Parathyroid adenoma (tissue), 2 donors: Measurements from ENCODE around the gene PAPSS1.

Source experiments
- H2AFZ ChIP-seq: fragments of 300-600 bp; sonication (generic); one replicate; pipeline ENCODE4 v1.7.0; 2017; ENCODE audit warnings: antibody characterized with exemption, mild to moderate bottlenecking
- H3K27ac ChIP-seq: fragments of 300-600 bp; sonication (generic); one replicate; pipeline ENCODE4 v1.7.0; 2017
- H3K27me3 ChIP-seq: fragments of 300-600 bp; sonication (generic); one replicate; pipeline ENCODE4 v1.7.0; 2017; ENCODE audit warnings: low read length; ENCODE audit not compliant: control insufficient read depth, insufficient read depth
- H3K36me3 ChIP-seq: fragments of 300-600 bp; sonication (generic); one replicate; pipeline ENCODE4 v1.7.0; 2017; ENCODE audit warnings: low read length; ENCODE audit not compliant: control insufficient read depth, insufficient read depth
- H3K4me1 ChIP-seq: fragments of 300-600 bp; sonication (generic); one replicate; pipeline ENCODE4 v1.7.0; 2017; ENCODE audit warnings: control low read depth
- H3K4me2 ChIP-seq: fragments of 300-600 bp; sonication (generic); one replicate; pipeline ENCODE4 v1.7.0; 2017; ENCODE audit warnings: low read length
- H3K4me3 ChIP-seq: fragments of 300-600 bp; sonication (generic); one replicate; pipeline ENCODE4 v1.7.0; 2017; ENCODE audit warnings: low read depth, low read length
- H3K79me2 ChIP-seq: fragments of 300-600 bp; sonication (generic); one replicate; pipeline ENCODE4 v1.7.0; 2017; ENCODE audit warnings: control low read depth
- H3K9ac ChIP-seq: fragments of 300-600 bp; sonication (generic); one replicate; pipeline ENCODE4 v1.7.0; 2017; ENCODE audit warnings: mild to moderate bottlenecking
- H3K9me3 ChIP-seq: fragments of 300-600 bp; sonication (generic); one replicate; pipeline ENCODE4 v1.7.0; 2017; ENCODE audit warnings: low read length; ENCODE audit not compliant: control insufficient read depth
- CTCF ChIP-seq: fragments of 300-600 bp; sonication (generic); IDR thresholded peaks from one replicate; pipeline ENCODE4 v1.7.0; 2017; ENCODE audit warnings: antibody characterized with exemption, mild to moderate bottlenecking
- donor health status: primary hyperparathyroidism.

Gene PAPSS1

GRCh38 chr4:107625391-107625902, 94.6 kb downstream of the PAPSS1 start:
- Histone ChIP-seq H3K79me2 (no peaks in the 10 kb centered on the region), H3K4me1 (no peaks in the 10 kb centered on the region), H3K27me3 (no peaks in the 10 kb centered on the region), H3K36me3 (no peaks in the 10 kb centered on the region), H3K27ac (no peak overlapping the region), H3K4me3 (no peak overlapping the region), H3K4me2 (no peak overlapping the region), H2AFZ (no peak overlapping the region), H3K9me3 (no peaks in the 10 kb centered on the region), H3K9ac (no peak overlapping the region)
- TF ChIP-seq CTCF, result no peak

- Histone ChIP-seq H3K9ac (no peak overlapping the region), H3K9me3 (no peaks in the 10 kb centered on the region), H3K4me1 (no peaks in the 10 kb centered on the region), H3K27me3 (no peaks in the 10 kb centered on the region), H3K4me3 (no peak overlapping the region), H3K27ac (no peak overlapping the region), H3K4me2 (no peak overlapping the region), H2AFZ (no peak overlapping the region), H3K36me3 (no peaks in the 10 kb centered on the region), H3K79me2 (no peaks in the 10 kb centered on the region)
- no peak for TF ChIP-seq CTCF
Observed at GRCh38 chr4:107624024-107624423, 96.0 kb downstream of the PAPSS1 start.

- H3K4me2 ChIP-seq, result no peak overlapping the region
- TF ChIP-seq CTCF, result no peak
- no peaks in the 10 kb centered on the region for H3K9me3 ChIP-seq
Observed at GRCh38 chr4:107622006-107622405, 98.0 kb downstream of the PAPSS1 start.

GRCh38 chr4:107619731-107620130, 100.3 kb downstream of the PAPSS1 start:
- H3K9me3 ChIP-seq, result no peaks in the 10 kb centered on the region
- H3K27me3 ChIP-seq, result no peaks in the 10 kb centered on the region
- H3K4me1 ChIP-seq, result no peaks in the 10 kb centered on the region
- no peak overlapping the region for H3K4me3 ChIP-seq
- H2AFZ ChIP-seq, result no peak overlapping the region
- no peak overlapping the region for H3K9ac ChIP-seq
- no peaks in the 10 kb centered on the region for H3K79me2 ChIP-seq
- H3K27ac ChIP-seq, result no peak overlapping the region
- H3K4me2 ChIP-seq, result no peak overlapping the region
- no peaks in the 10 kb centered on the region for H3K36me3 ChIP-seq
- TF ChIP-seq CTCF, result no peak

More at GRCh38 chr4:107622006-107622405, 98.0 kb downstream of the PAPSS1 start:
- H3K27me3 ChIP-seq, result no peaks in the 10 kb centered on the region
- H2AFZ ChIP-seq, result no peak overlapping the region
- no peak overlapping the region for H3K9ac ChIP-seq
- H3K4me3 ChIP-seq, result no peak overlapping the region
- H3K36me3 ChIP-seq, result no peaks in the 10 kb centered on the region
- no peak overlapping the region for H3K27ac ChIP-seq
- no peaks in the 10 kb centered on the region for H3K4me1 ChIP-seq
- H3K79me2 ChIP-seq, result no peaks in the 10 kb centered on the region

- Histone ChIP-seq H3K9ac (no peak overlapping the region), H3K4me2 (no peak overlapping the region), H3K4me1 (no peaks in the 10 kb centered on the region), H2AFZ (no peak overlapping the region), H3K9me3 (no peaks in the 10 kb centered on the region), H3K27ac (no peak overlapping the region), H3K4me3 (no peak overlapping the region), H3K79me2 (no peaks in the 10 kb centered on the region), H3K36me3 (no peaks in the 10 kb centered on the region), H3K27me3 (no peaks in the 10 kb centered on the region)
- no peak for TF ChIP-seq CTCF
Observed at GRCh38 chr4:107619066-107619465, 101.0 kb downstream of the PAPSS1 start.
